Neural cell (in vitro differentiated cells): ENCODE results near the gene MAST4.

Source experiments
- CTCF ChIP-seq: fragments of 450-650 bp; IDR thresholded peaks from 2 replicates; pipeline ENCODE4 v1.5.1; 2014; ENCODE audit warnings: antibody characterized with exemption, mild to moderate bottlenecking, moderate library complexity; ENCODE audit not compliant: poor library complexity, severe bottlenecking
- MXI1 ChIP-seq: fragments of 450-650 bp; conservative IDR thresholded peaks from 2 replicates; pipeline ENCODE4 v1.6.1; 2014; ENCODE audit warnings: antibody characterized with exemption, mild to moderate bottlenecking; ENCODE audit not compliant: poor library complexity, severe bottlenecking
- POLR2AphosphoS5 ChIP-seq: IDR thresholded peaks from 2 replicates; pipeline ENCODE4 v1.6.1; 2012
- RAD21 ChIP-seq: fragments of 450-650 bp; conservative IDR thresholded peaks from 2 replicates; pipeline ENCODE4 v1.6.1; 2014; ENCODE audit warnings: antibody characterized with exemption, mild to moderate bottlenecking, moderate library complexity
- SMC3 ChIP-seq: fragments of 450-650 bp; conservative IDR thresholded peaks from 2 replicates; pipeline ENCODE4 v1.6.1; 2014; ENCODE audit warnings: antibody characterized with exemption, mild to moderate bottlenecking, moderate library complexity; ENCODE audit not compliant: poor library complexity
- TAF1 ChIP-seq: IDR thresholded peaks from 2 replicates; pipeline ENCODE4 v1.6.1; 2012; ENCODE audit warnings: low read depth

GRCh38 chr5:66585291-66585690 is 10.9 kb upstream of the MAST4 start:
- TF ChIP-seq CTCF, result no peak
- TF ChIP-seq TAF1, result no peak
- no peak for TF ChIP-seq POLR2AphosphoS5
- TF ChIP-seq RAD21, result no peak
- no peak for TF ChIP-seq SMC3
- TF ChIP-seq MXI1, result no peak
